GM03348 (cell line): ENCODE data around the gene C7.
"Not testable (repeated sequence)": the region's sequence is repeated elsewhere in the genome, so short reads cannot be mapped to it uniquely, and the experiment has no call there.

Experiments
- DNase-seq: peaks from one replicate; pipeline ENCODE4 v3.0.0; 2012; ENCODE audit warnings: low spot score

Gene C7

DNA sequence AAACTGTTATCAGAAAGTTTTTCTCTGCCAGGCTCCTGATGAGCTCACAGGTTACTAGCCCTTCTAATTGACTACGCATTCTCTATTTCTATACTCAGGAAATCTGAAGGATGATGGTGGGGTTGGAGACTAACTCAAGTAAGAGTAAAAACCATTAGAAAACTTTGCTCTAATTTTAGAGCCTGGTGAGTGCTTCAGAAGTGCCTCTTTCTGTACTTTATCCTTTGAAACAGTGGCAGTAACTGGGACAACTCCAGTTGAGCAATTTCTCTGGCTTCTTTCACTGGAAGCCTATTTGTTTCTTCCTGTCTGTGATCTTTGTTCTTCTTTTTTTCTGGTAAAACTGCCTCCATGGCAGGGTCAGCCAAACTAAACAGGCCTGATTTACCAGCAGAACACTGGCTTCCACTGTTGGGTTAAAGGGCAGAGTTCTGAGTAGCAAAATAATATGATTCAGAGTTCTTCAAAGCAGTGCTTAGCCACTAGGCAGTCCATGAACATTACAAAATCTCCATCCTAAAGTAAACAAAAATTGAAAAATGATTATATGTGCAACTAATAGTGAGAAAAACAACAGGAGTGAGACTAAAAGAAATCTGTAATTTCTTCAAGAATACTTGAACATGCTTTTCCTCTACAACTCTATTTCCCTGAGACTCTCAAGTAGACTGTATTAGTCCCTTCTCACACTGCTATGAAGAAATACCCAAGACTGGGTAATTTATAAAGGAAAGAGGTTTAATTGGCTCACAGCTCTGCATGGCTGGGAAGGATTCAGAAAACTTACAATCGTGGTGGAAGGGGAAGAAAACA is 82.1 kb downstream of the C7 start:
- no peak for DNase-seq

GRCh38 chr5:40991981-40992559 is 82.8 kb downstream of the C7 start:
- DNase-seq = no peak

- no peak for DNase-seq
Observed at GRCh38 chr5:40995801-40996586, 86.7 kb downstream of the C7 start.

- DNase-seq = no peak
Observed at GRCh38 chr5:40999142-40999541, 89.8 kb downstream of the C7 start.

GRCh38 chr5:40999966-41000365 is 90.7 kb downstream of the C7 start:
- no peak for DNase-seq

DNA sequence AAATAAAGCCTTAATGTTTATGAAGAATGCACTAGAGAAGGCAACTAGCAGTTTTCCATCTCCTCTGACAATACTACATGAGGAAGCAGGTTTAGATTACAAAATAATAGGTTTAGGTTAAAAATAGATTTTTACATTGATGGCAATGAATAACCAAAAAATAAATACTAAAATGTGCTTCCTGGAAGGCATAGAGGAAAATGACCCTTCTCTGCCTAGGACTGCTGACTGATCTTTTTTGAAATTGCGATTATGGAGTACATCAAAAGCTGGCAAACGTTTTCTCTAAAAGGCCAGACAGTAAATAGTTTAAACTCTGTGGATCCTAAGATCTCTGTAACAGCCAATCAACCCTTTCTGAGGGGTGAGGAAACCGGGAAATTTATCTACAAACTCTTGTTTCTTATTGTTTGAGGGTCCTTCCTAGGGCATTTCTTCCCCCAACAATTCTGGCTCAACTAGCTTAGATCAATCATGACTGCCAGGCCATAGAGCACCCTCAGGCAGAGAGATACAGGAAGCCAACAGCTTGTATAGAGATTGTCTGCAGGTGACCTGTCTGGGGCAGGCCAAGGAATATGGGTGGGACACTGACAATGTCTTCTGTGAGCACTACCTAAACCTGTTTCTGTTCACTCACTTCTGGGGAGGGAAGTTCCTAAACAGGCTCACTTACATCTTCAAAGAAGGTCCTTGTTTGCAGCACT is 94.5 kb downstream of the C7 start:
- no peak for DNase-seq

- DNase-seq = no peak
Observed at GRCh38 chr5:41004931-41005330, 95.6 kb downstream of the C7 start.

- DNase-seq = no peak
Observed at GRCh38 chr5:41009232-41009631, 99.9 kb downstream of the C7 start.

- DNase-seq = no peak
Observed at GRCh38 chr5:41010572-41010971, 101.3 kb downstream of the C7 start.

GRCh38 chr5:41012318-41012717 is 103.0 kb downstream of the C7 start:
- DNase-seq = no peak

DNA sequence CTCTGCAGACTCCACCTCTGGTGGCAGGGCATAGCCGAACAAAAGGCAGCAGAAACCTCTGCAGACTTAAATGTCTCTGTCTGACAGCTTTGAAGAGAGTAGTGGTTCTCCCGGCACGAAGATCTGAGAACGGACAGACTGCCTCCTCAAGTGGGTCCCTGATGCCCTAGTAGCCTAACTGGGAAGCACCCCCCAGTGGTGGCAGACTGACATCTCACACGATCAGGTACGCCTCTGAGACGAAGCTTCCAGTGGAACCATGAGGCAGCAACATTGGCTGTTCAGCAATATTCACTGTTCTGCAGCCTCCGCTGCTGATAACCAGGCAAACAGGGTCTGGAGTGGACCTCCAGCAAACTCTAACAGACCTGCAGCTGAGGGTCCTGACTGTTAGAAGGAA is 113.3 kb downstream of the C7 start:
- not testable (repeated sequence) for DNase-seq
